Pons (tissue), 1 donor: Measurements from ENCODE around the gene DAPK1.
A peak's percentile ranks its signal among the peaks of the same experiment; 100 is the strongest.

ENCODE experiments used
- DNase-seq: peaks from one replicate; pipeline ENCODE4 v3.0.0-alpha.2; 2016; ENCODE audit warnings: low spot score

The DAPK1 gene

GRCh38 chr9:87516926-87517290 is 19.2 kb downstream of the DAPK1 start:
- DNase-seq = no peak

GRCh38 chr9:87517732-87518131 is 20.1 kb downstream of the DAPK1 start:
- no peak for DNase-seq

- peak; percentile 31 for DNase-seq
These were observed 21.2 kb downstream of the DAPK1 start for GRCh38 chr9:87518702-87519335.

GRCh38 chr9:87519461-87519860 is 21.8 kb downstream of the DAPK1 start:
- DNase-seq = no peak

- DNase-seq = no peak
These were observed 22.6 kb downstream of the DAPK1 start for GRCh38 chr9:87520172-87520683.

GRCh38 chr9:87521834-87522233 is 24.2 kb downstream of the DAPK1 start:
- no peak for DNase-seq

- DNase-seq = no peak
These were observed 26.4 kb downstream of the DAPK1 start for GRCh38 chr9:87524061-87524460.

GRCh38 chr9:87525546-87526303 is 28.1 kb downstream of the DAPK1 start:
- DNase-seq = no peak

GRCh38 chr9:87527211-87527916 is 29.7 kb downstream of the DAPK1 start:
- no peak for DNase-seq

- no peak for DNase-seq
These were observed 31.3 kb downstream of the DAPK1 start for GRCh38 chr9:87528969-87529368.

- DNase-seq = no peak
These were observed 32.0 kb downstream of the DAPK1 start for GRCh38 chr9:87529671-87530070.

GRCh38 chr9:87530716-87531115 is 33.0 kb downstream of the DAPK1 start:
- no peak for DNase-seq

- no peak for DNase-seq
These were observed 34.0 kb downstream of the DAPK1 start for GRCh38 chr9:87531370-87532295.

- no peak for DNase-seq
These were observed 35.6 kb downstream of the DAPK1 start for GRCh38 chr9:87533271-87533670.

- DNase-seq = no peak
These were observed 36.4 kb downstream of the DAPK1 start for GRCh38 chr9:87534036-87534435.

GRCh38 chr9:87534957-87535356 is 37.3 kb downstream of the DAPK1 start:
- no peak for DNase-seq

GRCh38 chr9:87535817-87536539 is 38.3 kb downstream of the DAPK1 start:
- DNase-seq = no peak

GRCh38 chr9:87537625-87538024 is 40.0 kb downstream of the DAPK1 start:
- DNase-seq = no peak

GRCh38 chr9:87540444-87541105 is 42.9 kb downstream of the DAPK1 start:
- DNase-seq = no peak

- DNase-seq = no peak
These were observed 44.0 kb downstream of the DAPK1 start for GRCh38 chr9:87541663-87542062.

- DNase-seq = no peak
These were observed 44.5 kb downstream of the DAPK1 start for GRCh38 chr9:87542141-87542540.
